MM.1S (cell line): ENCODE results near the gene HIVEP2.

Experiments used
- CTCF ChIP-seq: fragments of 300-600 bp; sonication (generic); IDR thresholded peaks from 2 replicates; pipeline ENCODE4 v1.5.1; 2016; ENCODE audit warnings: antibody characterized with exemption, low read length, mixed read lengths
- EZH2 ChIP-seq: fragments of 300-600 bp; sonication (generic); optimal IDR thresholded peaks from 2 replicates; pipeline ENCODE3; 2017; ENCODE audit warnings: low read depth, mild to moderate bottlenecking, antibody characterized with exemption, low read length, mixed read lengths
- EZH2phosphoT487 ChIP-seq: fragments of 300-600 bp; sonication (generic); IDR thresholded peaks from 2 replicates; pipeline ENCODE4 v1.6.1; 2018; ENCODE audit warnings: antibody characterized with exemption, low read length

- TF ChIP-seq EZH2: no peak
- no peak for TF ChIP-seq CTCF
- no peak for TF ChIP-seq EZH2phosphoT487
These were observed 28.1 kb downstream of the HIVEP2 start for GRCh38 chr6:142916881-142917280.
